ENCODE results near the gene GCNA.

DNA sequence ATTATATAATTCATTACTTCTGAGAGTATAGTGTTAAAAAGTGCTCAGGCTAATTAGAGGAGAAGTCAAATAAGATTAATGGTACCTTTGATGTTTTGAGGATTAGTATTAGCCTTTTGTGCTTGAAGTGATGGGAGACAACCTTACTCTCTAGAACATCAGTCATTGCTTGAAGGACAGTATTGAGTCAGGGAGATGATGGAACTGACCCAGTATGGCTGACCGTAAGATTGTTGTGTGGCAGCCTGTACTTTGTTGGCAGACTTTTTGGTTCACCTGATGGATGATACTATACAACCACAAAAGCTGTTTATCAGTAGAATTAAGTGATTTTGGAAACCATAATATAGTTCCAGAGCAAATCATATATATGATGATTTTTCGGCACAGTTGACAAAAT is 35.4 kb upstream of the GCNA start:
- TF ChIP-seq, protein P1, sequence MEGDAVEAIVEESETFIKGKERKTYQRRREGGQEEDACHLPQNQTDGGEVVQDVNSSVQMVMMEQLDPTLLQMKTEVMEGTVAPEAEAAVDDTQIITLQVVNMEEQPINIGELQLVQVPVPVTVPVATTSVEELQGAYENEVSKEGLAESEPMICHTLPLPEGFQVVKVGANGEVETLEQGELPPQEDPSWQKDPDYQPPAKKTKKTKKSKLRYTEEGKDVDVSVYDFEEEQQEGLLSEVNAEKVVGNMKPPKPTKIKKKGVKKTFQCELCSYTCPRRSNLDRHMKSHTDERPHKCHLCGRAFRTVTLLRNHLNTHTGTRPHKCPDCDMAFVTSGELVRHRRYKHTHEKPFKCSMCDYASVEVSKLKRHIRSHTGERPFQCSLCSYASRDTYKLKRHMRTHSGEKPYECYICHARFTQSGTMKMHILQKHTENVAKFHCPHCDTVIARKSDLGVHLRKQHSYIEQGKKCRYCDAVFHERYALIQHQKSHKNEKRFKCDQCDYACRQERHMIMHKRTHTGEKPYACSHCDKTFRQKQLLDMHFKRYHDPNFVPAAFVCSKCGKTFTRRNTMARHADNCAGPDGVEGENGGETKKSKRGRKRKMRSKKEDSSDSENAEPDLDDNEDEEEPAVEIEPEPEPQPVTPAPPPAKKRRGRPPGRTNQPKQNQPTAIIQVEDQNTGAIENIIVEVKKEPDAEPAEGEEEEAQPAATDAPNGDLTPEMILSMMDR (IDR thresholded peaks at IDR 0.05): no peak
- no peak for TF ChIP-seq POLR2A (IDR thresholded peaks at IDR 0.05)
